Medulla oblongata (tissue), 1 donor: ENCODE measurements around the gene SMAD7.
A peak's percentile ranks its signal among the peaks of the same experiment; 100 is the strongest.

Source experiments
- DNase-seq: peaks from one replicate; pipeline ENCODE4 v3.0.0-alpha.2; 2015; ENCODE audit errors: extremely low spot score

The SMAD7 gene

DNA sequence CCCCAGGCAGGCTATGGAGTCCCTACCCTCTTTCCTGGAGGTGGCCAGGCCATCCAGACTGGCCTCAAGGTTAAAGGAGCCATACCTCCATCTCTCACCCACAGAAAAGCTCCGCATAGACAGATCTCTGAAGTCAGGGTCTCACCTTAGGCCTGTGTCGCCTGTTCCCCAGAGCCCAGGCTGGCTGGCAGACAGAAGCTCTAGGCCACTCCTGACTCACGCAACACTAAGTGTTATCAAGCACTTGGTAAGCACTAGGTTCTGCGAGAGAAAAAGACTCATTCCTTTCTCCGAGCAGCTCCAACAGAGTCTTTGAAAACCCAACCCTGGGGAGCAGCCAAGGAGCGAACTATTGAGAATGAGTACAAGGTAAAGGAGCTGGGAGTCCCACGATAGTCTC is 6.1 kb downstream of the SMAD7 start:
- peak; percentile 6 for DNase-seq

DNA sequence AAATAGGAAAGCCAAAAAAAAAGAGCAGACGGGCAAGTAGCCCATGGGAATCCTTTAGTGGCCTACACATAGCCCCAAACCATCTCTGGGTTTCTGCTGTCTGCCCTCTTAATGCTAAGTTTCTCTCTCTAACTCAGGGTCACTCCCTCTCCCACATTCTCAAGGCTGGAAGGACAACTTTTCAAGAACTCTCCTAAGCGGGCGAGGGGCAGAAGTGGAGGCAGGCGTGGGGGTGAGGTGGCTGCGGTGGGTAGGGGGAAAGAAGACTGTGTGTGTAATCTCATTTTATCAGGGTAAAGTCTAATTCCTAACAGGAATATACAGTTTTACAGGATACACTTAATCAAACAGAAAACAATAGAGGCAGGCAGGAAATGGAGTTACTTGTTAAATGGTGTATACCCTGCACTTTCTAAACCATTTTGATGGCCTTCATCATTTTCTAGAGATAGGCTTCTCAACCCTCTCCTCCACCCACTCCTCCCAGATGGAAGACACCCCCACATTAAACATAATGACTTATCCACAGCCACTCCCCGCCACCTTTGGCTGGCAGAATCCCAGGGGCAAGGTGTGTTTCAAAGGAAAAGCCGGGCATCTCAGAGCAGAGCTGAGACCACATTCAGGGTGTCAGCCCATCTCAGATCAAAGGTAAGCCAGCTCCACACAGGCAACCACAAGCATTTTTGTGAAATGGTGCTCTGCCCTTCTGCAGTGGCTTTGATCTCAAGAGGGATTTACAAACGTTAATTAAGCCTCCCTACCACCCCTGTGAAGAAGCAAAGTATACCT is 6.8 kb downstream of the SMAD7 start:
- DNase-seq = no peak

DNA sequence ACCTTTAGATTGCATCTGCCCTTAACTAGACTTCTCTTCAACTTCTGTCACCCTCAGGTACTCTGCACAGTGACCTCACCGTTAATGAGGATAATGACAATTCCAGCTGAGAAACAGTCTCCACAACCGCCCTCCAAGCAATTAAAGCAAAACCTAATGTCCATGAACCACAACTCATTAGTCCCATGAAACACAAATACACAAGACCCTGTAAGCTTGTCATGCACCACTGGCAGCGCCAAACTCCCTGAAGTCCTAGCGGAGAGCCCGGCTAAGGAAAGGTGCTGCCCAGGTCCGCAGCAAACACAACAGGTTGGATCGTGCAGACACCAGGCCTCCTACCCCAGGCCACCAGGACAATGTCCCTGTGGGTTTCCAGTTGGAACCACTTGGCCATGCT is 7.4 kb downstream of the SMAD7 start:
- DNase-seq = peak; percentile 6

DNA sequence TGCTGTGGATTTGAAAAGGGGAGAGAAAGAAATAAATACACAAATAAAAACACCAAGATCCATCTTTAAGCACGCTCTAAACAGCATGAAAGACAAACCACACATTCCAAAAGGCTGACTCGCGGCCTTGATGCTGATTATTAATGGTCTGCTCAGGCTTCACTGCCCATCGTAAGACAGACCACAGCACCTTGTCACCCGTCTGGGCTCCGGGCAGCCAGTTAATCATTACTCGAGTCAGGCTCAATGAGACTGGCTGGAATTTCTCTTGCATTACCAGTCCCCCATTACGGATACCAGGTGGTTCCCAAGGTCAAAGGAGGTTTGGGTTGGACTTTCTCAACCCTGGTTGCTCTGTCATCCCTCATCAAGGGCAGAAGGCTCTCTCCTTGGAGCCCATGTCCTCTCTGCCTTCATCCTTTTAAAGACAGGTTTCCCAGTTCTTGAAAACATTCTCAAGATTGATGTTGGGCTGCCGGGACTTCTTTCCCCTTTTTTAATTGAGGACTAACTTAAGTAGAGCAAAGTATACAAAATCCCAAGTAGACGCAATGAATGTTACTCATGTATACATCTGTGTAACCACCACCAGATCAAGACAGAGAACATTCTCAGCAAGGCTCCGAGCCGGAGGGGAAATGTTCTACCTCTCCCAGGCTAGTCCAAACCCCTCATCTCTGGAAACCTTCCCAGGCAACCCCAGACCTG is 8.1 kb downstream of the SMAD7 start:
- peak; percentile 7 for DNase-seq

DNA sequence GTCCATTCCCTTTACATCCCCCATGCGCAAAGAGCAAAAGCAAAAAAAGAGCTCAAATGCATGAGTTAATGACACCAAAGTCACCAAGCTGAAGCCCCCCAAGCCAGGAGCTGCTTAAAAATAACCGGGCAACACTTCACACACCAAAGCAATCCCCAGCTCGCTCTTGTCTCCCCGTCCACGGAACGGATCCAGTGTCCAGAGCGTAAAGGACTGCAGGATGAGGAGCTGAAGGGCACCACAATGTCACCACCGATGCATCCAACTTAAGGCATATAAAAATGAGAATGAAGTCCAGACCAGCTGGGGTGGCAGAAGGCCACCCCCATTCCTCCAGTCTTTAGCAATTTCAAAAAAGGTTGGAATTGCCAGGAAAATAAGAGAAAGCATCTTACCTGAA is 8.7 kb downstream of the SMAD7 start:
- DNase-seq = no peak

DNA sequence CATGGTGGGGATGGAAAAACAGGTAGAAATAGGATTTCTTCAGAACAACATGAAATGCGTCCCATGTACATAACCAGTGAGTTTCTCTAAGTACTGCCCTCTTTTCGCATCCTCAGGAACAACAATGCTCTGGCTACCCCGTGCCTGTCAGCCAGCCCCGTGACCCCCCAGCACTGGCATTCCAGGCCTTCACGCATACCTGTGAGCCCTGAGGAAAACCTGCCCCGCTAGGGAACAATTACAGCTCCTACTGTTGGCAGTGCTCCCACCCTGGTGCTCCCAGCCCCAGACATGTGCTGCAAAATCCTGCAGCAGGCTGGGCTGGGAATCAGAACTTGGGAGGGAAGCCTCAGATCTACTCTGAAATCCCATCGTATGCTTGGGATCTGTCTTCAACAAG is 9.1 kb downstream of the SMAD7 start:
- no peak for DNase-seq

DNA sequence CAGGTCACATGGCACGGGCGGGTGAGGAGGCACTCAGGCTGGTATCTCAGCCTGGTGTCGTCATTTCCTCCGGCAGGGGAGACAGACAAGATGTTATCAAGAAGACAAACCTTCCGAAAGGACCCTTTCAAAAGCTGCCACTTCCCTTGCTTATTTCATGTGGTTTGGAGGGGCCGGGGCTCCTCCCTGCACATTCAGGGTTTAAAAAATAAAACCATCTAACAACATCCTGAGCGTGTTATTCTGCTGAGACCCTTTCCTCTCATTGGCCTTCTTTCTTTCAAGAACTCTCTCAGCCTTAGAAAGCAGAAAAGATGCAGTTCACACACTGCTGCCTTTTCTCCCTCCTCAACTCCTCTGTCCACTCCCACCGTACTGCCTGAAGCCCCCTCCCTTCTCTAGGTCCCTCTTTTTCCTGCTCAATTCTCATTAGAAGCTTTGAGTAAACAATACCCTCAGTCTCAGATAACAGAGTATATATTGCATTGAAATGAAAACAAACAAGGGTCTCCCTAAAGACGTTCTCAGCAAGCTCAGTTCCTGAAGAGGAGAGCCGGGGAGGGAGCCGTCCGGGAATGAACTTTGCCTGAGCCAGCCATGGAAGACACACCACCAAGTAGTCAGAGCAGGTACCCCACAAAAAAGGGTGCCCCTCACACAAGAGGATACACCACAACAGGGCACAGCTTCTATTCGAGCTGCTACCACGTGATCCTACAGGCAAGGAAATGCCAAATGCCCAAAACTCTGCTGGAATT is 9.7 kb downstream of the SMAD7 start:
- no peak for DNase-seq

DNA sequence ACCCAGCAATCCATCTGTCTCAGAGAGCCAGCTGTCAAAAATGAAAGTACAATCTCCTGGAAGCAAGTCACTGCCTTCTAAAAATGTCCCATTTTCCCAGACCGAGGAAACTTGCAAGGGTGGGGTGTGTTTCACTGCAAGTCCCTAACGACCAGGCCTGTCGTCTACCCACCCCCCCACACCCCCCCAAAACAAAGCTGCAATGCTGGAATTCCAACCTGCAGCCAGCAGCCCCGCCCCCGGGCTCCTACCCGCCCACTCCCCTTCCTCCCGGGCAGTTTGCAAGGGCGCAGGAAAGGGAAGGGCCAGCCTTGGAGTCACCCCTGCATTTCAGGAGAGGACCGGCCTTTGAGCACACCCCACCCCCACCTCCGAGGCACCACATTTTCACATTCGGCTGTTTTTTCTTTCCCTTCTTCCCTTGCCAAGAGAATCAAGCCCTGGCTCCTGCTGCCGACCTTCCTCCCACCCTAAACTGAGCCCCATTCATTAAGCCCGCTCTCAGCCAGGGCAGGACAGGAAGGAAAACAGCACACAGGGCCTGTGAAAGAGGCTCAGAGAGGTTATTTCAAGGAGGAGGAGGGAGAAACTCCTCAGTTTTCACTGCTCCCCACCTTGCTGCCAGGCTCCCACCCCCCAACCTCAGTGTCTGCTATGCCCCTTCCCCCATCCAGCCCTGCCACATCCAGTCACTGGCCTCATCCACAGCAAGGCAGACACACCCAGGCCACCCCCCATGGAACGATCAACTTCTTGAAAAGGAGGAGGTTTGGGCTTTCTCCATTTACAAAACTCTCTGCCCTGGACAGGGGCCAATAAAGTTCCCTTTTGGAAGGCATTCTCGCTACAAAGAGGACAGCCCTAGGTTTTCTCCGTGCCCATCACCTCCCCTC is 11.3 kb downstream of the SMAD7 start:
- DNase-seq = peak; percentile 45

DNA sequence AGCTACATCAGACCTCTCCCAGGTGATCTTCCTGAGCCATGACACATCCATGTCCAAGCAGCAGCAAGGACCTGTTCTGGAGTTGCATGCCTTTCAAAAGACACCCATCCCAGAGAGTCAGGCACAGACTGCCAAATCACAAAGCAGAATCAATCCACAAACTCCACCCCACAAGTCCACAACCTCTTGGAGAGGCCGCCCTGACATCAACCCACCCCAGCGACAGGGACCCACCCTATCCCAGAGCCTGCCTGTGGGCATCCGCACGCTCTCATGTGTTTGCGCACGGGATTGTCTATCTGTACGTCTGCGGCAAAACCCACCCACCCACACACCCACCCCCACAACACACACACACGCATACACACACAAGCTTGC is 11.9 kb downstream of the SMAD7 start:
- no peak for DNase-seq

DNA sequence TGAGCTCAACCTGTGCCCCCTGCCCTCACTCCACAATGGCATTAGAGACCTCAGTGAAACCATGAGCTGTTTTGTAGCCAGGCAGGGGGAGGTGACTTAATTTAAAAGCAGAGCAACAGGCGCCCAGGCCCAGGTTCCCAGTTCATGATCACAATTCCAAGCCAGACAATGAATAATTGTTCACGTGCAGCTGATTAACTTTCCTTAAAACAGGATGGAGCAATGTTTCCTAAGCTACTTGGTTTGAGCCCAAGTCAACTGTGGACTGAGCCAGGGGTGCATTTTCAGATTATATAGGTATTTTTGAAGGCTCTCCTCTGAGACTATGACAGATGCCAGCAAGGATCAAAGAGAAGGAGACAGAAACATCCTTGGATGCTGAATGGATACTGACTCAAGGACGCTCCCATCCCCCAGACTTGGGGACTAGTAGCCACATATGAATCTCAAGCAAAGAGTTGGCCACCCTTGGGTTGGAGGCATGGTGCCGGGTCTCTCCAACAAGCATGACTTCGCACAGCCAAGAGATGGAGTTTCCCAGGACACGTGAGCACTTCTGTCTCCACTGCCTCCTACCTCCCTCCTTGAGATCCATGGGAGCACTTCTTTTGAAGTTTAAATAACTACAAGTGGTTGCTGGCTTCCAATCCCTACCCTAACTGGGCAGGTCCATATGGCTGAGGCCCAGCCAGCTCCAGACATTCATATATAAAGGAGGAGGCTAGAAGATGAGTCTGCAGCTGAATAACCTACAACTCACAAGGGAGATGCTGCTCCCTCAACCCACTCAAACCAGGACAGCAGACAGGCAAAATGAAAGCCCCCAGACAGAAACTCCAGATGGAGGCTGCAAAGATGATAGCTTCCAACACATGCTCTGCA is 12.7 kb downstream of the SMAD7 start:
- no peak for DNase-seq

DNA sequence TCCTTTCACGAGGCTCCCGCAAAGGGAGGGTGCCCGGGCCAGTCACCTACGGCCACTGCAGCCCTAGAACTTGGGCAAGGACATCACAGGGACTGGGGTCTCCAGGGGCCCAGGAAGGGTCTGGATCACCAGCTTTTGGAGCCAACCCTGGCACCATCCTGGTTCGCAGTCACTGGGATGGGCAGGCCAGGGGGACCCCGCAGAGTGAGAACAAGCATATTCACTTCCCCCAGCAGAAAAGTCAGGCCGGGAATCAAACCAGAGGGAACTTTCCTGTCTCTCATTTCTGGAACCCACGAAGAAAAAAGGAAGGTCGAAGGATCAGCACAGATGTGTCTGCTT is 15.4 kb downstream of the SMAD7 start:
- DNase-seq = no peak

DNA sequence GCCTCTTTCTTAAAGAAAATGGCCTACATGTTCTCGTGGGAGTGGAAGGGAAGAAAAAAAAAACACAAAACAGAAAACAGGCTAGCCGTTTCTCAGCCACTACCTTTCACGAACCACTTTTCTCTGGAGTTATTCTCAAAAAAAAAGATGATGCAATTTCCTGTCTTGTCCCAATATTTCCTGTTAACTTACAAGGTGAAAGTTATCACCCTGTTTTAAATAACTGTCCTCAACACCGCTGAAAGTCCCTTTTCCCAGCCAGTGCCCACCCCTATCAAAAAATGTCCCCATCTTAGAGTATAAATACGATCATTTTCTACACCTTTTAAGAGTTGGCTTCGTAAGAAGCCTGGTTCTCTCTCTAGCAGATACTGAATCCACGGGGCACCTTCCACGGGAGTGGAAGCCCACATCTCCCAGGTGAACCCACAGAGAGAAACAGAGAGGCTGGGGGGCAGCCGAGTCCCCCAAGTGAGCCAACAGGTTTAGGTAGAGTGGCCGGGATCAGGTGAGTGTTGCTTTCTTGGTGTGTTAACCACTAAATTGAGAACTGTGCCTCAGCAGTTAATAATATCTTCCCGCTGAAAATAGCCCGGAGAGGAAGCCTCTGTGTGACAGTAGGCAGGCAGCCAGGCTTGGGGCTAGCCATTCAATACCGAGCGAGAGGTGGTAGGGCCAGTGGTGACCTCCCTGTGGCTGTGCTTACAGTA is 15.9 kb downstream of the SMAD7 start:
- peak; percentile 69 for DNase-seq

DNA sequence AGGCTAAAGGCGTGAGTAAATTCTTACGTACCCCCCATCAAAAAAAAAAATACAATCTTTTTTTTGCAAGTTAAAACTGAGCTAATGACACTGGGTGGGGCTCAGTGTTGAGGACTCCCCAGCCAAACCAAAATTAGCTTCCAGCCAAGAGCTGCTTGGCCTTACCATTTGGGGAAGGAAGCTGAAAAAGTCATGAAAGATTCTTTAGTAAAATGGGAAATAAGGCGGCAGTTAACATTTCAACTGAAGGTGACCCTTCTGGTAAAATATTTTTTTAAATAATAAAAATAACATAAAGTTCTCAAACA is 16.4 kb downstream of the SMAD7 start:
- peak; percentile 74 for DNase-seq

DNA sequence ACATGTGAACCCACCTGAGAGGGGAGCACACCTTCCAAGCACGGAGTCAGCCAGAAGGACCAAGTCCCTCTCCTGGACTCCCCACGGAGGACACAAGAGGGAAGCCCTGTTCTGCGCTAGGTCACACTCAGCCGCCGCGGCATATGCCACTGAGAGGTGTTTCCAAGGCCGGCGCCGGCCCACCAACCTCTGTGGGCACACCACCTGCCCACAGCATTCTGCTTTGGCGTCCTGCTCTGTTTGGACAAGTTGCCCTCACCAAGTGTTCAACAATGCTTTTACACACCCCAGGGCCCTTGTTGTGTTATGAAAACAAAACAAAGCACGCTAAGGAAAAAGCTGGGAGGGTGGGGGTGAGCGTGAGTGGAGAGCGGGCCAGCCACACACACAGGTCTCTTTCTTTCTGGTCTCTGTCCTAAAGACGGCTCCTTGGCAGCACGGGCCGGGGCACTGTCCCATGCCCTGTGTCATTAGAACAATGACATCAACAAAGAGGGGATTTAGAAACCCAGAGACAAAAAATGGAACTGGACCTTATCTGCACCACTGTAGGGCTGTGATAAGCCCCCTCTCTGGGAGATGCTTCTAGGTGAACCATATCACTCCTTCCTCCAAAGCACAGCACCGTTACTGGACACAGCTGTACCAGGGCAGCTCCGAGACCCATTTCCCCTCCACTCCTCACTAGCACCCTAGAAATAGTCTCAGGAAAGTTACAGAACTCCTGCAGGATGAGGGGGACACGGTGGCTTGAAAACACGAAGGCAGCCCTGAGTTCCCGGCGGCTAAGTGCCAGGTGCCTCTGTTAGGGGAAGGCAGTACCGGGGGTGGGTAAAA is 17.0 kb downstream of the SMAD7 start:
- peak; percentile 81 for DNase-seq

DNA sequence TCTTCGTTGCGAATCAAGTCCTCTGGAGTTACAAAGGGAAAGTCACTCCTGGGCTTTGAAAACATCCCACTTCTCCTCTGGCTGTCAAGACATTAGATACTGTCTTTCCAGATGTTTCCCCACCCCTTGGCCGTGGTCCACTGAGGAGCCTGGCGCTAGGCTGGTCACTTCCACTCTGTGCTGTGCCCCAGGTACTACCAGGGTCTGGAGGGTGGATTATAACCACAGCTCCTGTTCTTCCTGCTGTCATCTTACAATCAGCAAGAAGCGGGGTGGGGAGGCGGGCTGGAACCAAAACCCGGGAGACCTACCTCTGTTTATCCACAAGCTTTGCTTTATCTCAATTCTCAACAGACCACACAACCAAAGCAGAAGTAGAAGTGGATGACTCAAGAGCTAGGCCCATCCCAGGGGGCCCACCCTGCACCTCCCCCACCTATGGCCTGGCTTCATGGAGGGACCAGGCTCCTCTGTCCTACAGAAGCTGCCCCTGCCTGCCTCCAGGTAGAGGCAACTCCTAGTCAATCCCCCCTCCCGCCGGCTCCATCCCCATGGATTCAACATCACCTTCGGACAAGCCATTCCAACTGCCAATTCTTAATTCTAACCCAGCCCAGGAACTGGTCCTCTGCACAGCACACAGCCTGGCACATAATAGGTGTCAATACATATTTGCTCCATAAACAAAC is 17.8 kb downstream of the SMAD7 start:
- DNase-seq = peak; percentile 44

DNA sequence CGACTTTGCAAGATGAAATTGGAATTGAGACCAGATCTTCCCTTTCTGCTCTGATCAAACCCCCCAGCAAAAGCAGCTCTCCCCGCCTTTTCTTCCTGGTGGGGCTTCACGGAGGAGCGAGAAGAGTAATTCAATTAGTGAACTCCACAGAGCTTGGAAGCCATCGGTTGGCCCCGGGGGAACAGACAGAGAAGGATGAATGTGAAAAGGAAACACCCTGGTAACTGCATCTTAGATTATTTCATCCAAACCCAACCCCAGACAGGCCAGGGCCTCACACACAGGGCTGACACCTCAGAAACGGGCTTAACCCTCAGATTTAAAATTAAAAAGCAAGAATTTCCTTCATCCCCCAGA is 18.3 kb downstream of the SMAD7 start:
- peak; percentile 25 for DNase-seq

DNA sequence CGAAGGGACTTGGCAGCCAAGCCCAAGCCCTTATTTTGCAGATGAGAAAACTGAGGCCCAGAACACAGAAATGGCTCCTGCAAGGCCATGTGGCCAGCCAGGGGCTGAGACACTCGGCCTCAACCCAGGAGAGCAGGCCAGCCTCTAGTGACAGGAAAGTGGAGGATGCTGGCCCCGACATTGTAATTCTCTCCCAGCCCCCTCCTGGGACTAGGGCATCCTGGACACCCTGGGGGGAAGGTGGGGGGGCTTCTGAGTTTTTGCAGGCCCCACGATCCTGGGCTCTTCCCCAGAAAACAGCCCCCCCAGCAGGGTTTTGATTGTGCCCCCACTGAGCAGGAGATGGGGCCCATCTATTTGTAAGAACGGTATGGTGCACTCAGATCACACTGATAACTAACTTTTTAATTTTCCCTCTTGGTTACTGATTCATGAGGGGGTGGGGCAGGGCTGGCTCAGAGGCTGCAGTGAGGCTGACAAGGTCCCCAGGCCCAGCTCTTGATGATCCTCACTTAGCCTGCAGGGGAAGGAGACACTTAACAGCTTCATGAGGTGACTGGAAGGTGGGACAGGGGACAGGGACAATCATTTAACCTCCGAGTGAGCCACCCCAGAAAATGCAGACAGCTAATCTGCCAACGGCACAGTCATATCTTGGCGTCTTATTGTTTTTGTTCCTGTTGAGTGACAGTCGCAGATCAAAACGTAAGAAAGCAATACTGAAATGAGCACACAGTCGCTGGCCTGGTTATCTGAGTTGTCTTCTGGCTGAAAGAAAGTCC is 18.9 kb downstream of the SMAD7 start:
- no peak for DNase-seq

DNA sequence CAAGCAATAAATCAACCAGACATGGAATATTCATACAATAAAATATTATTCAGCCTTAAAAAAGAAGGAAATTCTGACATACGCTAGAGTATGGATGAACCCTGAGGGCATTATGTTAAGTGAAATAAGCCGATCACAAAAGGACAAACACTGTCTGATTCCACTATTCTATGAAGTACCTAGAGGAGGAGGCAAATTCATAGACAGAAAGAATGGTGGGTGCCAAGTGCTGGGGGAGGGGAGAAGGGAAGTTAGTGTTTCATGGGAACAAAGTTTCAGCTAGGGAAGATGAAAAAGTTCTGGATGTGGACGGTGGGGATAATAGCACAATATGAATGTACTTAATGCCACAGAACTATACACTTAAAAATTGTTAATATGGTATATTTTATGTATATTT is 19.8 kb downstream of the SMAD7 start:
- DNase-seq = no peak
